ENCODE results near the gene OSM.
"Not testable (repeated sequence)": the region's sequence is repeated elsewhere in the genome, so short reads cannot be mapped to it uniquely, and the experiment has no call there.

OSM gene

GRCh38 chr22:30228509-30229359 is 37.9 kb downstream of the OSM start:
- peak; percentile 80 for DNase-seq (ENCODE audit: low read depth, low spot score)

- no peak for DNase-seq (ENCODE audit: low read depth, low spot score)
These were observed 39.0 kb downstream of the OSM start for GRCh38 chr22:30227438-30228228.

GRCh38 chr22:30226192-30226832 is 40.3 kb downstream of the OSM start:
- DNase-seq (ENCODE audit: low read depth, low spot score) = peak; percentile 62

GRCh38 chr22:30225220-30225927 is 41.3 kb downstream of the OSM start:
- DNase-seq (ENCODE audit: low read depth, low spot score) = no peak

- DNase-seq (ENCODE audit: low read depth, low spot score) = peak; percentile 78
These were observed 42.3 kb downstream of the OSM start for GRCh38 chr22:30224161-30224857.

GRCh38 chr22:30223303-30223702 is 43.3 kb downstream of the OSM start:
- no peak for DNase-seq (ENCODE audit: low read depth, low spot score)

GRCh38 chr22:30222321-30222720 is 44.3 kb downstream of the OSM start:
- DNase-seq (ENCODE audit: low read depth, low spot score) = no peak

GRCh38 chr22:30221121-30221992 is 45.3 kb downstream of the OSM start:
- no peak for DNase-seq (ENCODE audit: low read depth, low spot score)

- DNase-seq (ENCODE audit: low read depth, low spot score) = no peak
These were observed 46.2 kb downstream of the OSM start for GRCh38 chr22:30220338-30221012.

- DNase-seq (ENCODE audit: low read depth, low spot score) = no peak
These were observed 46.9 kb downstream of the OSM start for GRCh38 chr22:30219668-30220278.

- DNase-seq (ENCODE audit: low read depth, low spot score) = no peak
These were observed 47.5 kb downstream of the OSM start for GRCh38 chr22:30219049-30219654.

- DNase-seq (ENCODE audit: low read depth, low spot score) = peak; percentile 90
These were observed 48.7 kb downstream of the OSM start for GRCh38 chr22:30217698-30218560.

- no peak for DNase-seq (ENCODE audit: low read depth, low spot score)
These were observed 49.9 kb downstream of the OSM start for GRCh38 chr22:30216710-30217109.

GRCh38 chr22:30216272-30216671 is 50.4 kb downstream of the OSM start:
- DNase-seq (ENCODE audit: low read depth, low spot score) = not testable (repeated sequence)

- DNase-seq (ENCODE audit: low read depth, low spot score) = no peak
These were observed 51.8 kb downstream of the OSM start for GRCh38 chr22:30214703-30215407.

- DNase-seq (ENCODE audit: low read depth, low spot score) = no peak
These were observed 53.6 kb downstream of the OSM start for GRCh38 chr22:30212996-30213441.
